SK-N-SH treated with all-trans-retinoic acid at 6 μM for 48 hours (cell line): Measurements from ENCODE around the gene WASF1.

Source experiments
- ATAC-seq: fragments of 200-7000 bp; cut with Tn5 transposase; 3 replicates; pipeline ENCODE4 v1.9.1; 2020; ENCODE audit warnings: mild to moderate bottlenecking, moderate library complexity
- ARNTL ChIP-seq: fragments of 450-650 bp; formaldehyde crosslinking; IDR thresholded peaks from 2 replicates; pipeline ENCODE4 v1.5.0; 2020; ENCODE audit warnings: low read depth, mild to moderate bottlenecking, moderate library complexity, borderline replicate concordance
- BACH2 ChIP-seq: fragments of 250-450 bp; sonication (Bioruptor Pico); IDR thresholded peaks from 2 replicates; pipeline ENCODE4 v1.9.0; 2021; ENCODE audit warnings: mild to moderate bottlenecking, borderline replicate concordance
- CSDC2 ChIP-seq: fragments of 250-450 bp; sonication (Bioruptor Pico); IDR thresholded peaks from 2 replicates; pipeline ENCODE4 v1.5.0; 2020; ENCODE audit warnings: mild to moderate bottlenecking, moderate library complexity
- GLIS3 ChIP-seq: fragments of 250-450 bp; sonication (Bioruptor Pico); IDR thresholded peaks from 2 replicates; pipeline ENCODE4 v1.5.0; 2020; ENCODE audit warnings: mild to moderate bottlenecking, moderate library complexity
- ISL1 ChIP-seq: fragments of 250-450 bp; sonication (Bioruptor Pico); IDR thresholded peaks from 2 replicates; pipeline ENCODE4 v2.1.2; 2022; ENCODE audit warnings: mild to moderate bottlenecking, moderate library complexity
- RARB ChIP-seq: fragments of 250-450 bp; sonication (Bioruptor Pico); IDR thresholded peaks from 2 replicates; pipeline ENCODE4 v1.8.0; 2021; ENCODE audit warnings: mild to moderate bottlenecking, moderate library complexity
- SNAI2 ChIP-seq: fragments of 250-450 bp; sonication (Bioruptor Pico); IDR thresholded peaks from 2 replicates; pipeline ENCODE4 v1.5.0; 2020; ENCODE audit warnings: mild to moderate bottlenecking, moderate library complexity
- TCF4 ChIP-seq: fragments of 250-450 bp; sonication (Bioruptor Pico); IDR thresholded peaks from 2 replicates; pipeline ENCODE4 v1.8.0; 2021; ENCODE audit warnings: mild to moderate bottlenecking, moderate library complexity, borderline replicate concordance
- ZC3H10 ChIP-seq: fragments of 250-450 bp; sonication (Bioruptor Pico); IDR thresholded peaks from 2 replicates; pipeline ENCODE4 v1.5.1; 2021; ENCODE audit warnings: mild to moderate bottlenecking, moderate library complexity
- ZFP3 ChIP-seq: fragments of 250-450 bp; sonication (Bioruptor Pico); IDR thresholded peaks from 2 replicates; pipeline ENCODE4 v1.5.0; 2020; ENCODE audit warnings: mild to moderate bottlenecking, moderate library complexity
- ZFP30 ChIP-seq: fragments of 450-650 bp; formaldehyde crosslinking; IDR thresholded peaks from 2 replicates; pipeline ENCODE4 v1.5.0; 2022; ENCODE audit warnings: mild to moderate bottlenecking, moderate library complexity
- ZNF565 ChIP-seq: fragments of 450-650 bp; formaldehyde crosslinking; conservative IDR thresholded peaks from 2 replicates; pipeline ENCODE4 v1.5.0; 2020; ENCODE audit warnings: low read depth, mild to moderate bottlenecking, moderate library complexity
- ZNF70 ChIP-seq: fragments of 450-650 bp; formaldehyde crosslinking; IDR thresholded peaks from 2 replicates; pipeline ENCODE4 v1.5.0; 2020; ENCODE audit warnings: mild to moderate bottlenecking, moderate library complexity
- ZNF8 ChIP-seq: fragments of 450-650 bp; formaldehyde crosslinking; IDR thresholded peaks from 2 replicates; pipeline ENCODE4 v1.5.0; 2020; ENCODE audit warnings: mild to moderate bottlenecking, moderate library complexity
- TF ChIP-seq, protein P1 (sequence below): fragments of 250-450 bp; sonication (Bioruptor Pico); IDR thresholded peaks from 2 replicates; pipeline ENCODE4 v1.8.0; 2020; ENCODE audit warnings: mild to moderate bottlenecking, moderate library complexity, borderline replicate concordance
- TF ChIP-seq, protein P2 (sequence below): fragments of 250-450 bp; sonication (Bioruptor Pico); IDR thresholded peaks from 2 replicates; pipeline ENCODE4 v1.5.1; 2021; ENCODE audit warnings: mild to moderate bottlenecking, moderate library complexity
- TF ChIP-seq, protein P3 (sequence below): fragments of 250-450 bp; sonication (Bioruptor Pico); IDR thresholded peaks from 2 replicates; pipeline ENCODE4 v1.8.0; 2021; ENCODE audit warnings: low read depth, mild to moderate bottlenecking, moderate library complexity, borderline replicate concordance
- TF ChIP-seq, protein P4 (sequence below): fragments of 250-450 bp; sonication (Bioruptor Pico); IDR thresholded peaks from 2 replicates; pipeline ENCODE4 v1.5.1; 2020; ENCODE audit warnings: low read depth, mild to moderate bottlenecking, moderate library complexity

WASF1 gene

DNA sequence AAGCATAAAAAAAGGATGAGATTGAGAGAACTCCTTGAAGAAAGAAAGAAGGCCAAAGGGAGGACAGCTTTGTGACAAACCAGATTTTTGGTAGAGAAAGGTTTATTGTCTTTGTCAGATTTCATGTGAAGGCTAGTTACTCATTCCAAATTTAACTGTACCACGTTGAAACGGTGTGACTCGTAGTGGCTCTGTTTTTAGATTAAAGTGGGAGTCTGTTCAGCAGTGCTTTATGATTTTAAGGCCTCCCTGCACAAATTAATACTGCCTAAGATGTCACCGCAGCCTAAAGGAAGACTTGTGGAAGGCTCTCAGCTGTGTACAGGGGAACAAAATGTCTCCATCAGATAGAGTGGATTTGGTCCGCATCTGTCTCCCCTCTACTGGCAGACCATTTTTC lies 36.7 kb upstream of the WASF1 start (continued):
- no peak for TF ChIP-seq ZFP30 (CRISPR knock-in tag)
- TF ChIP-seq CSDC2, result no peak

DNA sequence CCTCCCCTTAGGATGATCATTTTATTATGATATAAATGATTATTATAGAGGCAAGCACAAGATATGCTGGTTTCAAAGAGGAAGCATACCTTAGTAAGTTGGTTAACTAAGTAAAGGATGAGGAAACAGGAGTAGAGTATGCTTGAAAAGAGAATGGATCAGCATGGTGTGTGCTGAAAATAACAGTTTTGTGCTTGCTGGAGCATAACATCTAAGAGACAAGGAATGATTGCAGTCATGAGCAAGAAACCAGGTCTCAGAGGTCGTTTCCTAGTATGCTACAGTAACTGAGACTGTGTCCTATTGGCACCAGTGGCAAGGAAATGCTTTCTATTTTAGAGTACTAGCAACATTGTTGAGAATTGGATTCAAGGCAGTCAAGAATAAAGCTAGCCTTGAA lies 34.9 kb upstream of the WASF1 start:
- TF ChIP-seq RARB (no peak), SNAI2 (no peak), BACH2 (no peak), ZNF70 (no peak), ZNF8 (CRISPR knock-in tag) (no peak), CSDC2 (no peak), ARNTL (CRISPR knock-in tag) (no peak), ZFP3 (CRISPR knock-in tag) (no peak)
- TF ChIP-seq, protein P1, sequence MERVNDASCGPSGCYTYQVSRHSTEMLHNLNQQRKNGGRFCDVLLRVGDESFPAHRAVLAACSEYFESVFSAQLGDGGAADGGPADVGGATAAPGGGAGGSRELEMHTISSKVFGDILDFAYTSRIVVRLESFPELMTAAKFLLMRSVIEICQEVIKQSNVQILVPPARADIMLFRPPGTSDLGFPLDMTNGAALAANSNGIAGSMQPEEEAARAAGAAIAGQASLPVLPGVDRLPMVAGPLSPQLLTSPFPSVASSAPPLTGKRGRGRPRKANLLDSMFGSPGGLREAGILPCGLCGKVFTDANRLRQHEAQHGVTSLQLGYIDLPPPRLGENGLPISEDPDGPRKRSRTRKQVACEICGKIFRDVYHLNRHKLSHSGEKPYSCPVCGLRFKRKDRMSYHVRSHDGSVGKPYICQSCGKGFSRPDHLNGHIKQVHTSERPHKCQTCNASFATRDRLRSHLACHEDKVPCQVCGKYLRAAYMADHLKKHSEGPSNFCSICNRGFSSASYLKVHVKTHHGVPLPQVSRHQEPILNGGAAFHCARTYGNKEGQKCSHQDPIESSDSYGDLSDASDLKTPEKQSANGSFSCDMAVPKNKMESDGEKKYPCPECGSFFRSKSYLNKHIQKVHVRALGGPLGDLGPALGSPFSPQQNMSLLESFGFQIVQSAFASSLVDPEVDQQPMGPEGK, result no peak
- ATAC-seq, result no peak

DNA sequence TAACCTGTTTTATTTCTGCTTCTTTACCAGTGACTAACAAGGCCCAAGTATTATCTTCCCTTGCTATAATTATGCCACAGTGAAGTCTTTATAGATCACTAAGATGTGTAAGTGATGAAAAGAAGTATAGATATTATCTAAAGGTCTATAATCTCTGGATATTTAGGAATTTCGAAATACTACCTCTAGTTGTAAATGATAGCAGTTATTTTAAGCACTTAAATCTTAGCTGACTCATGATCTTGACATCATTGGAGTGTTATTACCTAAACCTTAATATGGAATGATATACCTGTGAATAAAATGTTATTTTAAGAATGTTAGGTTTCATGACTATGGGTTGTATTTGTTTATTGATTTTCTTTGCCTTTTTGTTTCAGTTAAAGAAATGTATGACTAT lies 32.3 kb upstream of the WASF1 start:
- no peak for ATAC-seq
- TF ChIP-seq ISL1 (CRISPR knock-in tag), result peak; percentile 34; the same call in 1 of the 2 replicates
- no peak for TF ChIP-seq ZC3H10
- TF ChIP-seq, protein P2, sequence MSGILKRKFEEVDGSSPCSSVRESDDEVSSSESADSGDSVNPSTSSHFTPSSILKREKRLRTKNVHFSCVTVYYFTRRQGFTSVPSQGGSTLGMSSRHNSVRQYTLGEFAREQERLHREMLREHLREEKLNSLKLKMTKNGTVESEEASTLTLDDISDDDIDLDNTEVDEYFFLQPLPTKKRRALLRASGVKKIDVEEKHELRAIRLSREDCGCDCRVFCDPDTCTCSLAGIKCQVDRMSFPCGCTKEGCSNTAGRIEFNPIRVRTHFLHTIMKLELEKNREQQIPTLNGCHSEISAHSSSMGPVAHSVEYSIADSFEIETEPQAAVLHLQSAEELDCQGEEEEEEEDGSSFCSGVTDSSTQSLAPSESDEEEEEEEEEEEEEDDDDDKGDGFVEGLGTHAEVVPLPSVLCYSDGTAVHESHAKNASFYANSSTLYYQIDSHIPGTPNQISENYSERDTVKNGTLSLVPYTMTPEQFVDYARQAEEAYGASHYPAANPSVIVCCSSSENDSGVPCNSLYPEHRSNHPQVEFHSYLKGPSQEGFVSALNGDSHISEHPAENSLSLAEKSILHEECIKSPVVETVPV, result no peak
- no peak for TF ChIP-seq ZNF8 (CRISPR knock-in tag)

DNA sequence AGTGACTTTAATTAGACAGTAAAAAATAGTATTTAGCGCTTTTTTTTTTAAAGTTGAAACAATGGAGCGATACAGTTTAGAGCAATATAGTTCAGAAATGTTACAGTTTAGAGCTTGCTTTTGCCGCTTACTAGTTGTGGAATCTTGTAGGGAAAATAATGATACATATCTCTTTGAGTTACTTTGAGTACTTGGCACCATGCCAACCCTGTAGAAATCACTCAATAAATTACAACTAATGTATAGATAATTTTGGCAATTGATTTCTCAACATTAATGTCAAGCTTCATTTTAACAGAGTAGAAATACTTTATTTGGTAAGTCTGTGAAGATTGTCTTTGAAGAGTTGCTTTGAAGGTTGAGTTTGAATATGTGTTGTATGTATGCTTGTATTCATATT lies 28.2 kb upstream of the WASF1 start:
- no peak for ATAC-seq
- no peak for TF ChIP-seq TCF4 (CRISPR knock-in tag)
- TF ChIP-seq, protein P3, sequence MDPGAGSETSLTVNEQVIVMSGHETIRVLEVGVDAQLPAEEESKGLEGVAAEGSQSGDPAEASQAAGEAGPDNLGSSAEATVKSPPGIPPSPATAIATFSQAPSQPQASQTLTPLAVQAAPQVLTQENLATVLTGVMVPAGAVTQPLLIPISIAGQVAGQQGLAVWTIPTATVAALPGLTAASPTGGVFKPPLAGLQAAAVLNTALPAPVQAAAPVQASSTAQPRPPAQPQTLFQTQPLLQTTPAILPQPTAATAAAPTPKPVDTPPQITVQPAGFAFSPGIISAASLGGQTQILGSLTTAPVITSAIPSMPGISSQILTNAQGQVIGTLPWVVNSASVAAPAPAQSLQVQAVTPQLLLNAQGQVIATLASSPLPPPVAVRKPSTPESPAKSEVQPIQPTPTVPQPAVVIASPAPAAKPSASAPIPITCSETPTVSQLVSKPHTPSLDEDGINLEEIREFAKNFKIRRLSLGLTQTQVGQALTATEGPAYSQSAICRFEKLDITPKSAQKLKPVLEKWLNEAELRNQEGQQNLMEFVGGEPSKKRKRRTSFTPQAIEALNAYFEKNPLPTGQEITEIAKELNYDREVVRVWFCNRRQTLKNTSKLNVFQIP (CRISPR knock-in tag), result no peak
- no peak for TF ChIP-seq ZNF565
- TF ChIP-seq BACH2, result no peak

DNA sequence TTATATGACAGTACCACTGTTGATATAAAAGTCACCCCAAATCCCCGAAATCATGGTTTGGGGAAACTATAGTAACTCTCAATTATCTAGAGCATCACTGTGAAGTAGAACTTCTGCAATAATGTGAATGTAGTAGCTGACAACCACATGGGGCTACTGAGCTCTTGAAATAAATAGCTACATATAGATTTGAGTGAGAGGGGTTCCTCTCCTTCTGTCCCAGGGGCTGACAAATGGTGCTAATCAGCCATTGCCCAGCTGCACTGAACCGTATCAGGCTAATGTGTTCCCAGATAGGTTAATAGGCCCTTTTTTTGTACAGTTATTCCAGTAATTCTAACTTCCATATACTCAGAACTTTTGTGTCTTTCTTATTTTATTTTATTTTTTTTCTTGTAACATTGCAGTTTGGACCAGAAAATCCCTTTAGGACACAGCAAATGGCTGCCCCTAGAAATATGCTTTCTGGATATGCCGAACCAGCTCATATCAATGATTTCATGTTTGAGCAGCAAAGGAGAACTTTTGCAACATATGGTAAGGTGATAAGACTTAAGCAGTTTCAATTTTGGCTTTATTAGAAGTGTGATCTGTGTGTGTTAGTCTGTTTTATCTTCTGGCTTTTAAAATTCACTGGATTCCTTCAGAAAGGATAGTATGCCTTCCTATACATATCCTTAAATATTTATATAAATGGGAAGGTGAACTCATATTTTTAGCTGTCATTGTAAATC lies 21.8 kb upstream of the WASF1 start:
- ATAC-seq, result no peak
- TF ChIP-seq, protein P1, result no peak
- no peak for TF ChIP-seq ZNF8 (CRISPR knock-in tag)
- TF ChIP-seq, protein P4, sequence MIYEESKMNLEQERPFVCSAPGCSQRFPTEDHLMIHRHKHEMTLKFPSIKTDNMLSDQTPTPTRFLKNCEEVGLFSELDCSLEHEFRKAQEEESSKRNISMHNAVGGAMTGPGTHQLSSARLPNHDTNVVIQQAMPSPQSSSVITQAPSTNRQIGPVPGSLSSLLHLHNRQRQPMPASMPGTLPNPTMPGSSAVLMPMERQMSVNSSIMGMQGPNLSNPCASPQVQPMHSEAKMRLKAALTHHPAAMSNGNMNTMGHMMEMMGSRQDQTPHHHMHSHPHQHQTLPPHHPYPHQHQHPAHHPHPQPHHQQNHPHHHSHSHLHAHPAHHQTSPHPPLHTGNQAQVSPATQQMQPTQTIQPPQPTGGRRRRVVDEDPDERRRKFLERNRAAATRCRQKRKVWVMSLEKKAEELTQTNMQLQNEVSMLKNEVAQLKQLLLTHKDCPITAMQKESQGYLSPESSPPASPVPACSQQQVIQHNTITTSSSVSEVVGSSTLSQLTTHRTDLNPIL (CRISPR knock-in tag), result no peak
- no peak for TF ChIP-seq ZNF70
- no peak for TF ChIP-seq TCF4 (CRISPR knock-in tag)

DNA sequence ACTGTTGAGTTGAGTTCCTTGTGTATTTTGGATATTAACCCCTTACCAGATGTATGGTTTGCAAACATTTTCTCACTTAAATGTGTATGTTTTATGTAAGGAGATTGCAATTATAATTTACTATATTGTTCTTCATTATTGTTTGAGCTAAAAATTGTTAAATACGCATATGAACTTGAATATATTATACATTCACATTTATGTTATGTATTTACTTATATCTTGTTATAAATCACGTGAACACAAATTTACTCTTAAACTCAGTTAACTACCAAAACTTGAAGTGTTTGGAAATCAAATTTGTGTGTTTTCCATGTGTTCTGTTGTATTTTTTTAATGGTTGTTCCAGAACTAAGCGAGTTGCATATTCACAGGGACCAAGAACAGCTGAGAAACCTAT lies 19.1 kb upstream of the WASF1 start:
- ATAC-seq, result no peak

More for the DNA sequence above, 19.1 kb upstream of the WASF1 start:
- TF ChIP-seq, protein P2, result no peak
- TF ChIP-seq GLIS3 (no peak), CSDC2 (no peak), ZNF565 (no peak)
